H1 (cell line): Measurements from ENCODE around the gene IMPDH1. TPM values are rescaled to one million over a fixed set of nuclear protein-coding genes. Genes with fewer than 3 reads are reported as not detected.
A peak's percentile ranks its signal among the peaks of the same experiment; 100 is the strongest.

Source experiments
- CTCF ChIA-PET: fragments of 300-600 bp; sonication (Branson Sonifier 250); formaldehyde crosslinking; loops from one replicate; lab custom pipeline; 2021; ENCODE audit not compliant: partially characterized antibody; lab: Charles Lee
- POLR2A ChIA-PET: fragments of 300-600 bp; sonication (Branson Sonifier 250); formaldehyde crosslinking; loops from one replicate; lab custom pipeline; 2021; ENCODE audit warnings: inconsistent platforms; ENCODE audit not compliant: partially characterized antibody; lab: Charles Lee
- DNase-seq, 2 experiments: peaks; one replicate each; pipeline versions ENCODE4 v3.0.0 to v3.0.0-alpha.2; 2010 to 2022; ENCODE audit warnings: low spot score in 2 of 2, low read depth in 1 of 2, mixed read lengths in 1 of 2
- FAIRE-seq: peaks from 2 replicates; lab custom pipeline; 2011; peaks lifted over from hg19 to GRCh38; lab: Jason Lieb, UNC
- H2AFZ ChIP-seq: 2 replicates; pipeline ENCODE4 v1.8.1; 2012; ENCODE audit warnings: low read length, inconsistent platforms
- H2AK5ac ChIP-seq: 2 replicates; pipeline ENCODE4 v1.6.1; 2013; ENCODE audit warnings: low read depth, low read length
- H2BK120ac ChIP-seq: replicated peaks from 2 replicates; pipeline ENCODE3; 2013; ENCODE audit warnings: low read depth, low read length, inconsistent platforms
- H2BK12ac ChIP-seq: 2 replicates; pipeline ENCODE4 v1.6.1; 2013; ENCODE audit warnings: low read depth, low read length
- H2BK15ac ChIP-seq: 2 replicates; pipeline ENCODE4 v1.6.1; 2013; ENCODE audit warnings: low read length
- H2BK20ac ChIP-seq: 2 replicates; pipeline ENCODE4 v1.6.1; 2013; ENCODE audit warnings: low read length
- H2BK5ac ChIP-seq: 2 replicates; pipeline ENCODE4 v1.6.1; 2013; ENCODE audit warnings: low read depth, low read length
- H3K14ac ChIP-seq: 2 replicates; pipeline ENCODE4 v1.6.1; 2013; ENCODE audit warnings: inconsistent platforms; ENCODE audit not compliant: insufficient read length
- H3K18ac ChIP-seq: 2 replicates; pipeline ENCODE4 v1.6.1; 2013; ENCODE audit warnings: low read length; ENCODE audit errors: extremely low read depth
- H3K23ac ChIP-seq: 2 replicates; pipeline ENCODE4 v1.6.1; 2013; ENCODE audit warnings: inconsistent platforms; ENCODE audit not compliant: insufficient read length
- H3K23me2 ChIP-seq: 2 replicates; pipeline ENCODE4 v1.6.1; 2013; ENCODE audit warnings: low read depth, low read length
- H3K27ac ChIP-seq: 2 replicates; pipeline ENCODE4 v1.6.1; 2011; ENCODE audit warnings: low read depth, low read length, inconsistent platforms
- H3K27me3 ChIP-seq, 4 experiments: replicated peaks in 1 of 4; 1 replicate in 1 of 4; 2 replicates in 3 of 4; pipeline versions ENCODE4 v1.6.1 to v1.8.1; 2011 to 2013; ENCODE audit warnings: low read length in 3 of 4, mild to moderate bottlenecking in 3 of 4, inconsistent platforms in 2 of 4, mixed read lengths in 2 of 4, moderate library complexity in 1 of 4; ENCODE audit not compliant: control insufficient read depth in 3 of 4, insufficient read depth in 3 of 4; ENCODE audit errors: extremely low read depth in 1 of 4
- H3K36me3 ChIP-seq, 4 experiments: 2 replicates each; pipeline versions ENCODE4 v1.6.1 to v1.8.1; 2011 to 2013; ENCODE audit warnings: mild to moderate bottlenecking in 4 of 4, low read length in 3 of 4, moderate library complexity in 2 of 4, control low read depth in 1 of 4, inconsistent platforms in 1 of 4; ENCODE audit not compliant: insufficient read depth in 4 of 4, control insufficient read depth in 2 of 4
- H3K4ac ChIP-seq: replicated peaks from 2 replicates; pipeline ENCODE3; 2013; ENCODE audit warnings: low read length, low read depth, mixed read lengths, inconsistent platforms; ENCODE audit not compliant: insufficient read length
- H3K4me1 ChIP-seq, 4 experiments: replicated peaks in 1 of 4; 1 replicate in 1 of 4; 2 replicates in 3 of 4; pipeline versions ENCODE4 v1.6.1 to v1.8.1; 2011 to 2013; ENCODE audit warnings: low read length in 3 of 4, inconsistent platforms in 2 of 4, mixed read lengths in 1 of 4; ENCODE audit not compliant: insufficient read depth in 4 of 4, control insufficient read depth in 3 of 4
- H3K4me2 ChIP-seq, 2 experiments: 2 replicates each; pipeline versions ENCODE4 v1.6.1 to v1.8.1; 2011 to 2013; ENCODE audit warnings: low read depth in 2 of 2, low read length in 2 of 2, control low read depth in 1 of 2, inconsistent platforms in 1 of 2, mild to moderate bottlenecking in 1 of 2; ENCODE audit not compliant: insufficient read depth in 1 of 2
- H3K4me3 ChIP-seq, 4 experiments: fragments of 200-600, 300-600 bp in 1 of 4; sonication (generic), shearing (Covaris generic), sonication (Bioruptor Twin) in 1 of 4; 2 replicates each; pipeline versions ENCODE4 v1.5.1 to v1.8.1; 2011 to 2016; ENCODE audit warnings: low read length in 4 of 4, low read depth in 3 of 4, control low read depth in 2 of 4, inconsistent platforms in 2 of 4, mild to moderate bottlenecking in 2 of 4, mixed read lengths in 1 of 4, moderate library complexity in 1 of 4; ENCODE audit not compliant: insufficient read depth in 2 of 4; ENCODE audit errors: extremely low read depth in 1 of 4
- H3K56ac ChIP-seq: replicated peaks from 2 replicates; pipeline ENCODE3; 2013; ENCODE audit warnings: low read depth, mild to moderate bottlenecking, mixed read lengths, low read length, inconsistent platforms; ENCODE audit not compliant: insufficient read length
- H3K79me1 ChIP-seq: 2 replicates; pipeline ENCODE4 v1.6.1; 2013; ENCODE audit warnings: low read depth, low read length, control low read depth
- H3K79me2 ChIP-seq, 2 experiments: 2 replicates each; pipeline versions ENCODE4 v1.6.1 to v1.8.1; 2012 to 2013; ENCODE audit warnings: low read length in 2 of 2, mild to moderate bottlenecking in 2 of 2, inconsistent platforms in 1 of 2; ENCODE audit not compliant: insufficient read depth in 2 of 2, control insufficient read depth in 1 of 2
- H3K9ac ChIP-seq, 4 experiments: replicated peaks in 1 of 4; 1 replicate in 1 of 4; 2 replicates in 3 of 4; pipeline versions ENCODE4 v1.6.1 to v1.8.1; 2011 to 2013; ENCODE audit warnings: low read depth in 3 of 4, low read length in 3 of 4, control low read depth in 2 of 4, mild to moderate bottlenecking in 2 of 4, moderate library complexity in 2 of 4, inconsistent platforms in 1 of 4; ENCODE audit errors: extremely low read depth in 1 of 4
- H3K9me3 ChIP-seq, 2 experiments: 2 replicates each; pipeline versions ENCODE4 v1.6.1 to v1.8.1; 2012 to 2013; ENCODE audit warnings: mild to moderate bottlenecking in 2 of 2, moderate library complexity in 2 of 2, control low read depth in 1 of 2, inconsistent platforms in 1 of 2, low read depth in 1 of 2, low read length in 1 of 2, mixed read lengths in 1 of 2; ENCODE audit not compliant: insufficient read depth in 2 of 2
- H4K20me1 ChIP-seq, 2 experiments: replicated peaks in 1 of 2; 2 replicates each; pipeline versions ENCODE3 to v1.8.1; 2011 to 2013; ENCODE audit warnings: inconsistent platforms in 2 of 2, low read length in 2 of 2, mild to moderate bottlenecking in 1 of 2; ENCODE audit not compliant: insufficient read depth in 2 of 2, control insufficient read depth in 1 of 2
- H4K5ac ChIP-seq: 2 replicates; pipeline ENCODE4 v1.6.1; 2013; ENCODE audit warnings: low read length, low read depth, mixed read lengths, inconsistent platforms; ENCODE audit not compliant: insufficient read length
- H4K8ac ChIP-seq: 2 replicates; pipeline ENCODE4 v1.8.0; 2013; ENCODE audit warnings: mild to moderate bottlenecking, moderate library complexity, low read length, inconsistent platforms; ENCODE audit not compliant: insufficient read depth; ENCODE audit errors: extremely low read depth
- H4K91ac ChIP-seq: replicated peaks from 2 replicates; pipeline ENCODE3; 2013; ENCODE audit warnings: low read length, mixed read lengths, inconsistent platforms; ENCODE audit not compliant: insufficient read length
- BCL11A ChIP-seq, 2 experiments: IDR thresholded peaks; one replicate each; pipeline ENCODE4 v1.6.1; 2011; ENCODE audit warnings: low read depth in 2 of 2, low read length in 2 of 2, mild to moderate bottlenecking in 2 of 2
- CEBPB ChIP-seq: IDR thresholded peaks from 2 replicates; pipeline ENCODE4 v1.6.1; 2012; ENCODE audit warnings: low read depth, low read length
- CTBP2 ChIP-seq: IDR thresholded peaks from 2 replicates; pipeline ENCODE4 v1.7.0; 2011; ENCODE audit warnings: borderline replicate concordance, mild to moderate bottlenecking, moderate library complexity, mixed read lengths, low read length; ENCODE audit not compliant: insufficient read depth, insufficient read length
- EZH2 ChIP-seq: fragments of 200-600 bp; sonication (generic); IDR thresholded peaks from 2 replicates; pipeline ENCODE4 v1.7.1; 2012; ENCODE audit warnings: low read depth, mild to moderate bottlenecking, moderate library complexity, low read length, inconsistent platforms; ENCODE audit not compliant: severe bottlenecking
- POLR2AphosphoS5 ChIP-seq: IDR thresholded peaks from 2 replicates; pipeline ENCODE4 v1.6.1; 2011; ENCODE audit warnings: low read depth, low read length
- RBBP5 ChIP-seq: IDR thresholded peaks from 2 replicates; pipeline ENCODE4 v1.7.1; 2012; ENCODE audit warnings: low read depth, mild to moderate bottlenecking, inconsistent platforms, low read length, moderate library complexity, borderline replicate concordance
- SUZ12 ChIP-seq: fragments of 200-600 bp; sonication (generic); IDR thresholded peaks from 2 replicates; pipeline ENCODE4 v1.6.1; 2012; ENCODE audit warnings: mild to moderate bottlenecking, inconsistent platforms, low read length, moderate library complexity, mixed read lengths
- ZNF274 ChIP-seq: IDR thresholded peaks from 2 replicates; pipeline ENCODE4 v1.7.0; 2012; ENCODE audit warnings: low read length, borderline replicate concordance; ENCODE audit errors: extremely low read depth
- WGBS, 2 experiments: shearing (Covaris generic) in 1 of 2; methylation state at CpG; one replicate each; pipeline versions ENCODE4 v1.1.6 to v1.1.7; 2013 to 2015; ENCODE audit warnings: low lambda C conversion rate in 2 of 2, mixed read lengths in 2 of 2, inconsistent platforms in 1 of 2, low coverage in 1 of 2, missing lambda C conversion rate in 1 of 2; ENCODE audit not compliant: insufficient replicate concordance in 2 of 2, insufficient coverage in 1 of 2, insufficient read length in 1 of 2; ENCODE audit errors: extremely low coverage in 1 of 2, missing lambda C conversion rate in 1 of 2; 5-methylcytosine and 5-hydroxymethylcytosine counted together
- polyA plus RNA-seq, 7 experiments: library from polyadenylated mRNA; depleted of rRNA in 3 of 7; stranded (reverse) in 5 of 7; unstranded in 2 of 7; fragments of >200 nt in 5 of 7; fragments of 200-250 nt in 2 of 7; gene quantifications; 1 replicate in 5 of 7; 2 replicates in 1 of 7; 4 replicates in 1 of 7; pipeline versions ENCODE4 v1.2.1 to v1.2.3, GENCODE V29; 2011 to 2013; ENCODE audit warnings: missing spikeins in 2 of 7, mixed read lengths in 2 of 7
- total RNA-seq: library from RNA; stranded (reverse); fragmentation: NEBNext Ultra II Directional; extraction: Animal tissue kit (Norgen Biotek cat#: 25700); gene quantifications from 2 replicates; pipeline ENCODE4 v1.2.1, GENCODE V29; 2021
- TF ChIP-seq, protein P1 (sequence below): IDR thresholded peaks from 2 replicates; pipeline ENCODE4 v1.6.1; 2011; ENCODE audit warnings: low read length, improper control_type of control experiment
- TF ChIP-seq, protein P2 (sequence below): IDR thresholded peaks from 2 replicates; pipeline ENCODE4 v1.6.1; 2012; ENCODE audit warnings: low read length, inconsistent platforms

IMPDH1 gene
- total and polyA plus RNA-seq, 2 of the 8 experiments (the other 6 are each of a cell fraction or from before 2014, with no cell fraction given), result 45.8 TPM

DNA sequence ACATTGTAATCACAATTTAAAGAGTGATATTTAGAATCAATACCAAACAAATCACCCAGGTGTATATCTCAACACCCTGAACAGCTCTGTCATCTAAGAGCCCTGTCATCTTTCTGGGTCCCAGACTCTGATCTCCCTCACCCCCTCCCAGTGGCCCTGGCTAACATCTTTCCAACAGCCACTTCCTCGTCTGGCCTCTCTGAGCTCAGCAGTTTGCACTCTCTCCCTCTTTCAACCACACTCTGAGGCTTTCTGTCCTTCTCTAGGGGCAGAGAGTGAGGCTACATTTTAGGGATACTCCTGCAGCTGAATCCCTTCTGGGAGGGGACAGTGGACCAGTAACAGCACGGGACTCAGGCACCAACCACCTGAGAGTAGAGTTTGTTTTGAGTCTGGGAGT lies 31.1 kb downstream of the IMPDH1 start:
- H2BK12ac ChIP-seq, result no peak overlapping the region
- H3K9ac ChIP-seq, result no peak overlapping the region
- no peak overlapping the region for H2BK120ac ChIP-seq
- no peak overlapping the region for H3K4ac ChIP-seq
- peak overlapping the region; percentile 64 for H2AFZ ChIP-seq
- 76% methylated on average over 2 of the region's 2 CpGs; no CpG with 5 or more reads in 1 of the 2 experiments for WGBS, 2 experiments
- no peak overlapping the region for H4K5ac ChIP-seq
- no peaks in the 10 kb centered on the region for H3K36me3 ChIP-seq
- H2AK5ac ChIP-seq, result no peak overlapping the region
- no peak overlapping the region for H3K56ac ChIP-seq
- H2BK15ac ChIP-seq, result 0 out of 2 replicates have a peak overlapping the region, but pooled peaks have one; percentile 19
- no peak overlapping the region for H3K18ac ChIP-seq
- H3K79me1 ChIP-seq, result no peaks in the 10 kb centered on the region
- CTCF ChIA-PET, result interaction anchor here (0.6 to 18.9 kb wide), 9 partner anchors 12 to 96 kb away, joined by 3 to 345 read pairs (median 5); partner anchors contain the start of genes PRRT4 and RBM28
- FAIRE-seq (no peak), DNase-seq (no peak)
- POLR2A ChIA-PET, result interaction anchor here (0.6 to 0.9 kb wide), 2 partner anchors 31 to 796 kb away, joined by 3 to 4 read pairs; no protein-coding TSS in a partner anchor
- H4K20me1 ChIP-seq, result no peaks in the 10 kb centered on the region
- peaks cover 0 to 12% (median 8%) of the 10 kb centered on the region in 4 experiments; a peak in 5 of 7 replicates for H3K4me1 ChIP-seq
- no peak overlapping the region for H4K91ac ChIP-seq
- H2BK20ac ChIP-seq, result no peak overlapping the region
- no peaks in the 10 kb centered on the region for H3K23me2 ChIP-seq
- no peak overlapping the region for H3K23ac ChIP-seq
- H4K8ac ChIP-seq, result peak overlapping the region; percentile 64; the same call in 1 of the 2 replicates
- no peak overlapping the region for H3K14ac ChIP-seq
- H3K27me3 ChIP-seq, result peaks cover 0 to 3% (median 0%) of the 10 kb centered on the region in 4 experiments; a peak in 1 of 7 replicates
- no peak overlapping the region for H3K4me3 ChIP-seq
- no peak overlapping the region for H2BK5ac ChIP-seq
- no peaks in the 10 kb centered on the region for H3K79me2 ChIP-seq
- H3K9me3 ChIP-seq, result no peaks in the 10 kb centered on the region
- no peak overlapping the region for H3K27ac ChIP-seq
- no peak overlapping the region for H3K4me2 ChIP-seq
- TF ChIP-seq, protein P1, sequence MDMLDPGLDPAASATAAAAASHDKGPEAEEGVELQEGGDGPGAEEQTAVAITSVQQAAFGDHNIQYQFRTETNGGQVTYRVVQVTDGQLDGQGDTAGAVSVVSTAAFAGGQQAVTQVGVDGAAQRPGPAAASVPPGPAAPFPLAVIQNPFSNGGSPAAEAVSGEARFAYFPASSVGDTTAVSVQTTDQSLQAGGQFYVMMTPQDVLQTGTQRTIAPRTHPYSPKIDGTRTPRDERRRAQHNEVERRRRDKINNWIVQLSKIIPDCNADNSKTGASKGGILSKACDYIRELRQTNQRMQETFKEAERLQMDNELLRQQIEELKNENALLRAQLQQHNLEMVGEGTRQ, result no peak
- TF ChIP-seq ZNF274 (no peak), POLR2AphosphoS5 (no peak), CEBPB (no peak), RBBP5 (no peak), CTBP2 (no peak), SUZ12 (no peak), EZH2 (no peak), BCL11A (IDR thresholded peaks at IDR 0.05; ENCODE audit: low read depth in 2 of 2, low read length in 2 of 2) (no peak)
- TF ChIP-seq, protein P2, sequence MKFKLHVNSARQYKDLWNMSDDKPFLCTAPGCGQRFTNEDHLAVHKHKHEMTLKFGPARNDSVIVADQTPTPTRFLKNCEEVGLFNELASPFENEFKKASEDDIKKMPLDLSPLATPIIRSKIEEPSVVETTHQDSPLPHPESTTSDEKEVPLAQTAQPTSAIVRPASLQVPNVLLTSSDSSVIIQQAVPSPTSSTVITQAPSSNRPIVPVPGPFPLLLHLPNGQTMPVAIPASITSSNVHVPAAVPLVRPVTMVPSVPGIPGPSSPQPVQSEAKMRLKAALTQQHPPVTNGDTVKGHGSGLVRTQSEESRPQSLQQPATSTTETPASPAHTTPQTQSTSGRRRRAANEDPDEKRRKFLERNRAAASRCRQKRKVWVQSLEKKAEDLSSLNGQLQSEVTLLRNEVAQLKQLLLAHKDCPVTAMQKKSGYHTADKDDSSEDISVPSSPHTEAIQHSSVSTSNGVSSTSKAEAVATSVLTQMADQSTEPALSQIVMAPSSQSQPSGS, result no peak
